ELR (cell line): ENCODE data around the gene HOXD13.

Experiments used
- DNase-seq: peaks from one replicate; pipeline ENCODE4 v3.0.0-alpha.2; 2015; ENCODE audit warnings: low read depth

HOXD13 gene

GRCh38 chr2:176081376-176081836 lies 11.1 kb upstream of the HOXD13 start:
- DNase-seq, result no peak

- DNase-seq, result no peak
Measured at GRCh38 chr2:176081837-176082524, 10.5 kb upstream of the HOXD13 start.

DNA sequence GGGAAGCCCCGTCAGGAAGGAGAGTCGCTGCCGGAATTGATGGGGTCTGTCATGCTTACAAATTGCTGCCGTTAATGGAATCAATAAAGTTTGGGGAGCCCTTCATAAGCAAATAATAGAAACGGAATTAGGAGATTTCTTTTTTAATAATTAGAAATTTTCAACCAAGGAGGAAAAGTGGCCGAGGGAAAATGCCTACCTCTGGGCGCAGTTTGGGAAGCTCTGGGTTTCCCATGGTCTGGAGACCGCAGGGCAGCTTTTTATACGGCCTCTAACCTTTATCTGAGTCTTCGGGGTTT lies 10.0 kb upstream of the HOXD13 start:
- DNase-seq, result no peak

GRCh38 chr2:176082824-176083751 lies 9.4 kb upstream of the HOXD13 start:
- peak; percentile 4 for DNase-seq

- no peak for DNase-seq
Measured at GRCh38 chr2:176083796-176084261, 8.7 kb upstream of the HOXD13 start, which contains the start of gene EVX2. EVX2 (minus strand) TSS chr2:176083962; CDS start chr2:176083776, 186 bp downstream.

GRCh38 chr2:176084611-176085119 lies 7.9 kb upstream of the HOXD13 start:
- peak; percentile 3 for DNase-seq

- DNase-seq, result no peak
Measured at GRCh38 chr2:176085120-176085788, 7.3 kb upstream of the HOXD13 start.

GRCh38 chr2:176085861-176086771 lies 6.4 kb upstream of the HOXD13 start:
- peak; percentile 58 for DNase-seq

- no peak for DNase-seq
Measured at GRCh38 chr2:176087330-176088047, 5.0 kb upstream of the HOXD13 start.

GRCh38 chr2:176088048-176088936 lies 4.2 kb upstream of the HOXD13 start:
- DNase-seq, result peak; percentile 63

- no peak for DNase-seq
Measured at GRCh38 chr2:176088937-176089842, 3.3 kb upstream of the HOXD13 start.

DNA sequence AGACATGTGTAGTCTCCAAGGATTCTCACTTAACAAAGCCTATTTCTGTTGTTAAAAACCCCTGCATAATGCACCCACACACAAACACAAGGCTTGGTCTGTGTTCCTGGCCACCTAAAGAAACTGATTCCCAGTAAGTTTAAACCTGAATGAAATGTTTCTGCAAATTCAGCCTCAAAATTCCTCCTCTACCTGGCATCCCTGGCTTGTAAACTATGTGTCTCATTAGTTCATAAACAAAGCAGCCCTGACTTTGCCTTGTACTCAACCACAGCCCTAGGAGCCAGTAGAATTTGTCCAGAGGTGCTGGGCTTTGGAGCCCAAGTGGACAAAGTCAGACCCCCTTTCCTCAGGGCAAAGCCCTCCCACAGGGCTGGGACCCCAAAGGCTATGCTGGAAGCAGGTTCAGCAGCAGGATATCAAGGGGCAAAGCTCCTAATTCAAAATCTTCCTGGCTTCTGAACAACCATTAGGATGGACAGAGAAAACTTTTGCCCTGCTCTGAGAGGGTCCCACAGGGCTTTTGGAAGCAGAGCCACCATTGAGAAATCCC lies 2.6 kb upstream of the HOXD13 start:
- DNase-seq, result no peak

DNA sequence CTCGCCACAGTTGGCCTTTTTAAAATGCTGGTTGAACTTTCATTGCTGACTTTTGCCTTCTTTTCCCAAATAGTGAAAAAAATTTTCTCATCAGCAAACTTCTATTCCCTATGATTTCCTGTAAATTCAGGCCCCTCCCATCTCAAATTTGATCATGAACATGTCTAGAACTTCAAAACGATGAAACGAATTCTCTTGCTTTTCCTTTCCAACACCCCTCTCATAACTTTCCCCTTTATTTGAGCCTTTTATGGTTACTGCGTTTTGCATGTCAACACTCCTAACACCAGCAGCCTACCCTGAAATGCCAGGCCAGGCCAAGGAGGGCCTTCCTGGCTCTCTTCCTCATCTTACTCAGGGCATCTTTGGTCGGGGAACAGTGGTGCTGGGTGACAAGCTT lies 1.7 kb upstream of the HOXD13 start:
- no peak for DNase-seq

DNA sequence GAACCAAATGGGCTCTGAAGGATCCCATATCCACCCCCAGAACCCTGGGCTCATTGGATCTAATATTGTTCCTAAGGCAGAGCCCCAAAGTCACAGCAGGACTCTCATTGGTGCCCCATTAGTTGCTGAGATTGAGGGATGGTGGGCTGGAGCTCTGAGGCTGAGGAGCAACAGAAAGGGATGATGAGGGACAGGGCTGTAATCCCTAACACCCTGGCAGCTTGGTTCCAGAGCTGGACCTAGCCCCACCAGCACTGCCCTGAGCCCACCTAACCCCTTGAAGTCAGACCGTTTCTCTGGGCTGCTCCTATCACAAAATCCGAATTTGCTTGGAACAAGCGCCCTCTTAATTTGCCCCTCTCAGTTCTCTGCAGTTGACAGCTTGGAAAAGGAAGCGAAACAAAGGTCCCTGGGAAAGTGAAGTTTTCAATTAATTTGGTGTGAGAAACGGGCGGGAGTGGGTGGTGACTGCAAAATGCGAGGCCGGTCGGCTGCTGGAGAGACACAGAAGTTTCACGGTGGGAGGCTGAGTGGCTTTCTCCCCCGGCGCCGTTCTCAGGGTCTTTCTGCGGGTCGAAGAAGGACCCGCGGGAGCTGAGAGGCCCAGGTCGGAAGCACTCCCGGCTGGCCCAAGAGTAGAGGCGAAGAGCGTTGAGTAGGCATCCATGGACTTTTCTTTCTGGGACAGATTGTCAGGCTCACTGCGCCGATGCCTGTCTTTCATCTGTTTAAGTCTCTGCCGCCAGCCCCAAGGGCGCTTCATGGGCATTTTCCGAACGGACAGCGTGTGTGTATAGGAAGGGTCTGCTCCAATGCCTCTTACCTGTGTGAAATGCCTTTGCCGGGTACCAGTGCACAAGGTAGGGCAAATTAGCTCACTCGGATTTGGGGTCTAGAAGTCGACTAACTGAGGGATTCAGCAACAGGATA lies 927 bp upstream of the HOXD13 start:
- DNase-seq, result no peak

GRCh38 chr2:176093145-176093897 lies 800 bp downstream of the HOXD13 start:
- peak; percentile 44 for DNase-seq

GRCh38 chr2:176093898-176094249 lies 1.4 kb downstream of the HOXD13 start:
- no peak for DNase-seq
